ENCODE data around the gene WTIP. TPM values are rescaled to one million over a fixed set of nuclear protein-coding genes. Genes with fewer than 3 reads are reported as not detected.

Gene WTIP
- total RNA-seq, 2 donors from 2014 or later = 0.08 to 0.10 TPM

- no peak overlapping the region for H3K27ac Mint-ChIP-seq
Measured at GRCh38 chr19:34523408-34523807, 41.9 kb downstream of the WTIP start.

GRCh38 chr19:34525001-34525400 is 43.4 kb downstream of the WTIP start:
- no peak for ATAC-seq
- Mint-ChIP-seq H3K27me3 (peaks cover 50% of the 10 kb centered on the region), H3K36me3 (ENCODE audit: low read depth) (peaks cover 3% of the 10 kb centered on the region), H3K27ac (no peak overlapping the region), H3K4me3 (no peak overlapping the region), H3K4me1 (no peaks in the 10 kb centered on the region)
- no peaks in the 10 kb centered on the region for H3K9me3 ChIP-seq (ENCODE audit: control insufficient read depth, low read length, poor library complexity, severe bottlenecking)
- DNase-seq = no peak

More at GRCh38 chr19:34523408-34523807, 41.9 kb downstream of the WTIP start:
- Mint-ChIP-seq H3K36me3 (ENCODE audit: low read depth) (peaks cover 3% of the 10 kb centered on the region), H3K27me3 (peaks cover 49% of the 10 kb centered on the region), H3K4me1 (no peaks in the 10 kb centered on the region), H3K4me3 (no peak overlapping the region)
- DNase-seq = no peak
- ATAC-seq = no peak
- no peaks in the 10 kb centered on the region for H3K9me3 ChIP-seq (ENCODE audit: control insufficient read depth, low read length, poor library complexity, severe bottlenecking)

GRCh38 chr19:34534206-34534605 is 52.6 kb downstream of the WTIP start:
- peaks cover 84% of the 10 kb centered on the region for H3K27me3 Mint-ChIP-seq
- DNase-seq (no peak), ATAC-seq (no peak)
- no peaks in the 10 kb centered on the region for H3K9me3 ChIP-seq (ENCODE audit: control insufficient read depth, low read length, poor library complexity, severe bottlenecking)
- no peak overlapping the region for H3K27ac Mint-ChIP-seq
- no peak overlapping the region for H3K4me3 Mint-ChIP-seq
- no peaks in the 10 kb centered on the region for H3K4me1 Mint-ChIP-seq
- peaks cover 2% of the 10 kb centered on the region for H3K36me3 Mint-ChIP-seq (ENCODE audit: low read depth)

GRCh38 chr19:34539396-34539795 is 57.8 kb downstream of the WTIP start:
- no peaks in the 10 kb centered on the region for H3K36me3 Mint-ChIP-seq (ENCODE audit: low read depth)
- H3K4me1 Mint-ChIP-seq = no peaks in the 10 kb centered on the region
- no peak for DNase-seq
- no peak overlapping the region for H3K4me3 Mint-ChIP-seq
- H3K27me3 Mint-ChIP-seq = peaks cover 39% of the 10 kb centered on the region
- no peaks in the 10 kb centered on the region for H3K9me3 ChIP-seq (ENCODE audit: control insufficient read depth, low read length, poor library complexity, severe bottlenecking)
- no peak overlapping the region for H3K27ac Mint-ChIP-seq
- ATAC-seq = no peak

GRCh38 chr19:34540811-34541557 is 59.4 kb downstream of the WTIP start:
- Mint-ChIP-seq H3K4me1 (no peaks in the 10 kb centered on the region), H3K27ac (no peak overlapping the region), H3K27me3 (peaks cover 27% of the 10 kb centered on the region), H3K4me3 (no peak overlapping the region), H3K36me3 (ENCODE audit: low read depth) (no peaks in the 10 kb centered on the region)
- no peaks in the 10 kb centered on the region for H3K9me3 ChIP-seq (ENCODE audit: control insufficient read depth, low read length, poor library complexity, severe bottlenecking)
- ATAC-seq = no peak
- no peak for DNase-seq

- H3K27ac Mint-ChIP-seq = no peak overlapping the region
- H3K36me3 Mint-ChIP-seq (ENCODE audit: low read depth) = no peaks in the 10 kb centered on the region
- H3K4me1 Mint-ChIP-seq = no peaks in the 10 kb centered on the region
- no peaks in the 10 kb centered on the region for H3K9me3 ChIP-seq (ENCODE audit: control insufficient read depth, low read length, poor library complexity, severe bottlenecking)
- DNase-seq (no peak), ATAC-seq (no peak)
- peaks cover 21% of the 10 kb centered on the region for H3K27me3 Mint-ChIP-seq
- H3K4me3 Mint-ChIP-seq = no peak overlapping the region
Measured at GRCh38 chr19:34549833-34550232, 68.3 kb downstream of the WTIP start.

- H3K36me3 Mint-ChIP-seq (ENCODE audit: low read depth) = peaks cover 4% of the 10 kb centered on the region
- no peak overlapping the region for H3K4me3 Mint-ChIP-seq
- peaks cover 61% of the 10 kb centered on the region for H3K27me3 Mint-ChIP-seq
- no peak for ATAC-seq
- no peaks in the 10 kb centered on the region for H3K4me1 Mint-ChIP-seq
- no peak overlapping the region for H3K27ac Mint-ChIP-seq
- no peak for DNase-seq
- H3K9me3 ChIP-seq (ENCODE audit: control insufficient read depth, low read length, poor library complexity, severe bottlenecking) = no peaks in the 10 kb centered on the region
Measured at GRCh38 chr19:34555447-34555846, 73.9 kb downstream of the WTIP start.

- H3K4me1 Mint-ChIP-seq = no peaks in the 10 kb centered on the region
- no peaks in the 10 kb centered on the region for H3K9me3 ChIP-seq (ENCODE audit: control insufficient read depth, low read length, poor library complexity, severe bottlenecking)
- H3K36me3 Mint-ChIP-seq (ENCODE audit: low read depth) = peaks cover 4% of the 10 kb centered on the region
- no peak overlapping the region for H3K27ac Mint-ChIP-seq
- peaks cover 61% of the 10 kb centered on the region for H3K27me3 Mint-ChIP-seq
- DNase-seq = no peak
- H3K4me3 Mint-ChIP-seq = no peak overlapping the region
- ATAC-seq = no peak
Measured at GRCh38 chr19:34556488-34556887, 74.9 kb downstream of the WTIP start.

GRCh38 chr19:34559045-34559444 is 77.5 kb downstream of the WTIP start:
- no peak for ATAC-seq
- peaks cover 48% of the 10 kb centered on the region for H3K27me3 Mint-ChIP-seq
- no peak for DNase-seq
- peaks cover 4% of the 10 kb centered on the region for H3K36me3 Mint-ChIP-seq (ENCODE audit: low read depth)
- H3K4me3 Mint-ChIP-seq = no peak overlapping the region
- no peak overlapping the region for H3K27ac Mint-ChIP-seq
- no peaks in the 10 kb centered on the region for H3K9me3 ChIP-seq (ENCODE audit: control insufficient read depth, low read length, poor library complexity, severe bottlenecking)
- H3K4me1 Mint-ChIP-seq = no peaks in the 10 kb centered on the region

GRCh38 chr19:34560229-34560628 is 78.7 kb downstream of the WTIP start:
- Mint-ChIP-seq H3K27me3 (peaks cover 36% of the 10 kb centered on the region), H3K4me3 (no peak overlapping the region), H3K36me3 (ENCODE audit: low read depth) (peaks cover 4% of the 10 kb centered on the region)

More at GRCh38 chr19:34560229-34560628, 78.7 kb downstream of the WTIP start:
- DNase-seq = no peak
- H3K4me1 Mint-ChIP-seq = no peaks in the 10 kb centered on the region
- H3K9me3 ChIP-seq (ENCODE audit: control insufficient read depth, low read length, poor library complexity, severe bottlenecking) = no peaks in the 10 kb centered on the region
- no peak for ATAC-seq
- no peak overlapping the region for H3K27ac Mint-ChIP-seq

Other genes with a start within 250 kb of the WTIP start
- gene GARRE1, start 227.2 kb upstream of the WTIP start, total RNA-seq = 10 to 100 TPM; 34.4 to 43.6 TPM
- gene GPI, start 116.6 kb upstream of the WTIP start, total RNA-seq = 100 to 1,000 TPM; 109 to 122 TPM
- 1 to 10 TPM; 5.9 to 6.2 TPM for gene PDCD2L, start 77.4 kb upstream of the WTIP start, total RNA-seq
- gene UBA2, start 53.4 kb upstream of the WTIP start, total RNA-seq = 10 to 100 TPM; 55.2 to 62.0 TPM
- under 1 TPM in 1 of 2 donors, not detected in 1; 0.82 TPM for gene SCGB2B2, start 195.4 kb downstream of the WTIP start, total RNA-seq
- 10 to 100 TPM in 1 of 2 donors, 1 to 10 TPM in 1; 9.0 to 11.5 TPM for gene ZNF302, start 195.9 kb downstream of the WTIP start, total RNA-seq

Data from T-helper 17 cell (primary cell).